GM12892 (cell line): ENCODE data around the gene HERPUD1.

Source experiments
- POLR2A ChIP-seq: IDR thresholded peaks from 2 replicates; pipeline ENCODE4 v1.6.1; 2011; ENCODE audit warnings: low read depth, low read length, control low read depth
- POLR2AphosphoS5 ChIP-seq: IDR thresholded peaks from 2 replicates; pipeline ENCODE4 v1.6.1; 2011; ENCODE audit warnings: low read depth, low read length, control low read depth
- TAF1 ChIP-seq: IDR thresholded peaks from 2 replicates; pipeline ENCODE4 v1.6.1; 2011; ENCODE audit warnings: low read depth, mild to moderate bottlenecking, control low read depth, low read length, borderline replicate concordance

DNA sequence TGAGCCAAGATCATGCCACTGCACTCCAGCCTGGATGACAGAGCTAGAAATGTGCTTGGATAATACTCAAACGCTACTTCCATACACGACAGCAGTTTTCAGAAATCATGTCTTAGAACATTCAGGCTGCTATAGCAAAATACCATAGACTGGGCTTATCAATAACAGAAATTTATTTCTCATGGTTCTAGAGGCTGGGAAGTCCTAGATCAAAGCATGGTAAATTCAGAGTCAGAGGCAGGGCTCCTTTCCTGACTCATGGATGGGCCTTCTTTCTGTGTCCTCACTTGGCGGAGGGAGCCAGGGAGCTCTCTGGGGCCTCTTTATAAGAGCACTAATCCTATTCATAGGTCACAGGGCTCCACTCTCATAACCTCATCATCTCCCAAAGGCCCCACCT is 24.5 kb upstream of the HERPUD1 start:
- no peak for TF ChIP-seq POLR2A
- no peak for TF ChIP-seq POLR2AphosphoS5
- TF ChIP-seq TAF1, result no peak
